HCT116 (cell line): ENCODE results near the gene DPP10. TPM values are rescaled to one million over a fixed set of nuclear protein-coding genes. Genes with fewer than 3 reads are reported as not detected.

Experiments
- ATAC-seq: fragments of 200-7000 bp; cut with Tn5 transposase; 2 replicates; pipeline ENCODE4 v1.9.1; 2020; ENCODE audit warnings: mild to moderate bottlenecking, moderate library complexity
- BruUV-seq: library from RNA; stranded (reverse); fragments of 400-500 nt; replicated peaks from 2 replicates; lab custom pipeline; 2021; lab: Mats Ljungman, UMichigan
- CTCF ChIA-PET: fragments of 300-600 bp; sonication (Branson Sonifier 250); formaldehyde crosslinking; loops from one replicate; lab custom pipeline; 2021; ENCODE audit warnings: antibody characterized with exemption; lab: Charles Lee
- POLR2A ChIA-PET: fragments of 300-600, 350-600 bp; sonication (Branson Sonifier 250); formaldehyde crosslinking; loops from one replicate; lab custom pipeline; 2021; ENCODE audit warnings: antibody characterized with exemption; lab: Charles Lee
- RAD21 ChIA-PET, 2 experiments: fragments of 300-600 bp; sonication (Branson Sonifier 250); formaldehyde crosslinking; loops; one replicate each; lab custom pipeline; 2023; ENCODE audit warnings: low total read pairs in 2 of 2; ENCODE audit not compliant: uncharacterized antibody in 2 of 2, unreplicated experiment in 2 of 2, low non-redundant PET in 1 of 2; lab: Charles Lee
- DNase-seq: peaks from one replicate; pipeline ENCODE4 v3.0.0-alpha.2; 2010; ENCODE audit warnings: low read depth, low spot score
- H2AFZ ChIP-seq: fragments of 200-600 bp; shearing (Covaris generic), sonication (generic); 2 replicates; pipeline ENCODE4 v1.6.1; 2017; ENCODE audit warnings: low read depth, mixed run types, mixed read lengths, antibody characterized with exemption, low read length; ENCODE audit not compliant: poor library complexity, severe bottlenecking
- H3K27ac ChIP-seq: 2 replicates; pipeline ENCODE4 v1.5.1; 2012; ENCODE audit warnings: low read depth, low read length
- H3K27me3 ChIP-seq: fragments of 200-600 bp; sonication (generic); 2 replicates; pipeline ENCODE4 v1.6.1; 2016; ENCODE audit warnings: mixed run types, low read length, mixed read lengths; ENCODE audit not compliant: insufficient read depth
- H3K36me3 ChIP-seq, 2 experiments: fragments of 200-500 bp in 1 of 2; fragments of 200-600 bp in 1 of 2; sonication (Bioruptor generic) in 1 of 2; sonication (generic) in 1 of 2; 2 replicates each; pipeline versions ENCODE4 v1.5.1 to v1.6.1; 2014 to 2016; ENCODE audit warnings: low read length in 2 of 2, inconsistent platforms in 1 of 2, mixed read lengths in 1 of 2, mixed run types in 1 of 2; ENCODE audit not compliant: insufficient read depth in 2 of 2, control insufficient read depth in 1 of 2
- H3K4me1 ChIP-seq, 2 experiments: fragments of 200-600 bp in 1 of 2; sonication (generic) in 1 of 2; 2 replicates each; pipeline versions ENCODE4 v1.5.1 to v1.6.1; 2012 to 2017; ENCODE audit warnings: low read length in 2 of 2, inconsistent platforms in 1 of 2, mild to moderate bottlenecking in 1 of 2, mixed read lengths in 1 of 2, mixed run types in 1 of 2, moderate library complexity in 1 of 2; ENCODE audit not compliant: insufficient read depth in 2 of 2, control insufficient read depth in 1 of 2
- H3K4me2 ChIP-seq: fragments of 200-600 bp; sonication (generic); 2 replicates; pipeline ENCODE4 v1.6.1; 2017; ENCODE audit warnings: mixed run types, low read length, mixed read lengths
- H3K4me3 ChIP-seq, 2 experiments: fragments of 200-600 bp in 1 of 2; sonication (generic) in 1 of 2; replicated peaks in 1 of 2; 2 replicates each; pipeline ENCODE4 v1.5.1; 2011 to 2016; ENCODE audit warnings: low read length in 2 of 2, control low read depth in 1 of 2, low read depth in 1 of 2, mild to moderate bottlenecking in 1 of 2, mixed read lengths in 1 of 2, mixed run types in 1 of 2
- H3K79me2 ChIP-seq: fragments of 200-600 bp; sonication (generic); 2 replicates; pipeline ENCODE4 v1.6.1; 2017; ENCODE audit warnings: mild to moderate bottlenecking, mixed run types, low read length, moderate library complexity, mixed read lengths; ENCODE audit not compliant: insufficient read depth
- H3K9ac ChIP-seq: fragments of 200-600 bp; sonication (generic); 2 replicates; pipeline ENCODE4 v1.6.1; 2016; ENCODE audit warnings: low read length, mixed read lengths
- H3K9me2 ChIP-seq: fragments of 200-600 bp; sonication (generic), shearing (Covaris generic); 2 replicates; pipeline ENCODE4 v1.6.1; 2017; ENCODE audit warnings: mixed run types, mild to moderate bottlenecking, moderate library complexity; ENCODE audit not compliant: insufficient read depth
- H3K9me3 ChIP-seq, 2 experiments: fragments of 200-500 bp in 1 of 2; fragments of 200-600 bp in 1 of 2; sonication (Bioruptor generic) in 1 of 2; sonication (generic) in 1 of 2; 2 replicates each; pipeline ENCODE4 v1.6.1; 2014 to 2017; ENCODE audit warnings: low read length in 2 of 2, mixed read lengths in 2 of 2, inconsistent platforms in 1 of 2, low read depth in 1 of 2, mild to moderate bottlenecking in 1 of 2, mixed run types in 1 of 2, moderate library complexity in 1 of 2; ENCODE audit not compliant: control insufficient read depth in 1 of 2, insufficient read depth in 1 of 2
- H4K20me1 ChIP-seq: fragments of 200-600 bp; sonication (generic), shearing (Covaris generic); 2 replicates; pipeline ENCODE4 v1.6.1; 2017; ENCODE audit warnings: mixed run types, mild to moderate bottlenecking, moderate library complexity; ENCODE audit not compliant: insufficient read depth
- CBX3 ChIP-seq: IDR thresholded peaks from 2 replicates; pipeline ENCODE4 v1.6.1; 2012; ENCODE audit warnings: low read depth
- EGR1 ChIP-seq: IDR thresholded peaks from 2 replicates; pipeline ENCODE4 v1.6.1; 2012; ENCODE audit warnings: low read depth
- EZH2 ChIP-seq: fragments of 200-600 bp; sonication (generic); IDR thresholded peaks from 2 replicates; pipeline ENCODE4 v1.6.1; 2017; ENCODE audit warnings: antibody characterized with exemption, mixed run types
- FOSL1 ChIP-seq: IDR thresholded peaks from 2 replicates; pipeline ENCODE4 v1.6.1; 2012; ENCODE audit warnings: low read depth
- JUND ChIP-seq: IDR thresholded peaks from 2 replicates; pipeline ENCODE4 v1.6.1; 2012
- POLR2A ChIP-seq: IDR thresholded peaks from 2 replicates; pipeline ENCODE4 v1.7.0; 2011; ENCODE audit warnings: borderline replicate concordance; ENCODE audit not compliant: insufficient read depth, insufficient read length; ENCODE audit errors: extremely low read depth
- POLR2AphosphoS5 ChIP-seq: IDR thresholded peaks from 2 replicates; pipeline ENCODE4 v1.6.1; 2011; ENCODE audit warnings: mild to moderate bottlenecking, low read depth, low read length, moderate library complexity
- RAD21 ChIP-seq: IDR thresholded peaks from 2 replicates; pipeline ENCODE4 v1.6.1; 2012; ENCODE audit warnings: low read depth, mild to moderate bottlenecking
- SP1 ChIP-seq: IDR thresholded peaks from 2 replicates; pipeline ENCODE4 v1.6.1; 2012; ENCODE audit warnings: low read depth
- SRF ChIP-seq: IDR thresholded peaks from 2 replicates; pipeline ENCODE4 v1.6.1; 2012; ENCODE audit warnings: low read depth
- ZFX ChIP-seq: fragments of 450-650 bp; IDR thresholded peaks from 2 replicates; pipeline ENCODE4 v1.6.1; 2017
- ZNF274 ChIP-seq: fragments of 200-500 bp; sonication (Bioruptor generic); IDR thresholded peaks from 2 replicates; pipeline ENCODE4 v1.6.1; 2014; ENCODE audit warnings: mild to moderate bottlenecking, low read depth, low read length, inconsistent platforms
- intact Hi-C: fragments of 100-400 bp; cut with micrococcal nuclease; formaldehyde crosslinking; loops from 2 replicates; pipeline ENCODE4 v1.10.0; 2022
- total RNA-seq: library from RNA; stranded (reverse); gene quantifications from one replicate; pipeline ENCODE4 v1.2.1, GENCODE V29; 2021; ENCODE audit not compliant: unreplicated experiment
- TF ChIP-seq, protein P1 (sequence below): IDR thresholded peaks from 2 replicates; pipeline ENCODE4 v1.6.1; 2011; ENCODE audit warnings: mild to moderate bottlenecking, low read length, moderate library complexity; ENCODE audit not compliant: insufficient replicate concordance; ENCODE audit errors: extremely low read depth
- TF ChIP-seq, protein P2 (sequence below): IDR thresholded peaks from 2 replicates; pipeline ENCODE4 v1.6.1; 2012
- TF ChIP-seq, protein P3 (sequence below): IDR thresholded peaks from 2 replicates; pipeline ENCODE4 v1.6.1; 2012

The DPP10 gene
- total RNA-seq, 1 experiment from 2014 or later = not detected

DNA sequence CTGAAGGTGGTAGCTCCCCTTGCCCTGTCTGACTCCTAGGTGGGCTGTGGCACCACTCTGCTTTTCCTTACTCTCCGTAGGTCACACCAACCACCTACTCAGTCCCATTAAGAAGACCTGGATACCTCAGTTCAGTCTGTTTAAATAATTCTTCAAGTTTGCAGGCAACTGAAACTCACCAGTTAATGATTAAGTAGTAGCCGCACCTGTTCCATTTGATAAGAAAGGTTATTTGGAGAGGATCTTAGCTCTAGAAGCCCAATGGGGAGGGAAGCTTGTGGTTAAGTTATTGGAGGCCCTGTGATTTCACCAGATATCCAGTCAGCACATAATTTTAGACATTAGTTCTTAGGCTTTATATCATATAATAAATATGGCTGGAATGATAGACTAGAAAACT lies 1193.0 kb downstream of the DPP10 start:
- peaks cover 0 to 27% of the 10 kb centered on the region in 2 experiments; a peak in 2 of 4 replicates for H3K9me3 ChIP-seq
- TF ChIP-seq EZH2 = no peak
- no peak for TF ChIP-seq SRF
- no peak for TF ChIP-seq SP1
- TF ChIP-seq CBX3 = no peak
- no peak for TF ChIP-seq POLR2A
- TF ChIP-seq EGR1 = no peak
- TF ChIP-seq, protein P1, sequence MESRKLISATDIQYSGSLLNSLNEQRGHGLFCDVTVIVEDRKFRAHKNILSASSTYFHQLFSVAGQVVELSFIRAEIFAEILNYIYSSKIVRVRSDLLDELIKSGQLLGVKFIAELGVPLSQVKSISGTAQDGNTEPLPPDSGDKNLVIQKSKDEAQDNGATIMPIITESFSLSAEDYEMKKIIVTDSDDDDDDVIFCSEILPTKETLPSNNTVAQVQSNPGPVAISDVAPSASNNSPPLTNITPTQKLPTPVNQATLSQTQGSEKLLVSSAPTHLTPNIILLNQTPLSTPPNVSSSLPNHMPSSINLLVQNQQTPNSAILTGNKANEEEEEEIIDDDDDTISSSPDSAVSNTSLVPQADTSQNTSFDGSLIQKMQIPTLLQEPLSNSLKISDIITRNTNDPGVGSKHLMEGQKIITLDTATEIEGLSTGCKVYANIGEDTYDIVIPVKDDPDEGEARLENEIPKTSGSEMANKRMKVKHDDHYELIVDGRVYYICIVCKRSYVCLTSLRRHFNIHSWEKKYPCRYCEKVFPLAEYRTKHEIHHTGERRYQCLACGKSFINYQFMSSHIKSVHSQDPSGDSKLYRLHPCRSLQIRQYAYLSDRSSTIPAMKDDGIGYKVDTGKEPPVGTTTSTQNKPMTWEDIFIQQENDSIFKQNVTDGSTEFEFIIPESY = no peak
- TF ChIP-seq RAD21 = no peak
- TF ChIP-seq FOSL1 = no peak
- TF ChIP-seq POLR2AphosphoS5 = no peak
- TF ChIP-seq, protein P2, sequence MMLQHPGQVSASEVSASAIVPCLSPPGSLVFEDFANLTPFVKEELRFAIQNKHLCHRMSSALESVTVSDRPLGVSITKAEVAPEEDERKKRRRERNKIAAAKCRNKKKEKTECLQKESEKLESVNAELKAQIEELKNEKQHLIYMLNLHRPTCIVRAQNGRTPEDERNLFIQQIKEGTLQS = no peak
- TF ChIP-seq, protein P3, sequence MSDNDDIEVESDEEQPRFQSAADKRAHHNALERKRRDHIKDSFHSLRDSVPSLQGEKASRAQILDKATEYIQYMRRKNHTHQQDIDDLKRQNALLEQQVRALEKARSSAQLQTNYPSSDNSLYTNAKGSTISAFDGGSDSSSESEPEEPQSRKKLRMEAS = no peak
- no peak for TF ChIP-seq JUND
- TF ChIP-seq ZFX = no peak
- no peak for TF ChIP-seq ZNF274
- no peaks in the 10 kb centered on the region for H4K20me1 ChIP-seq
- H3K9me2 ChIP-seq = no peaks in the 10 kb centered on the region
- no peak overlapping the region for H3K4me2 ChIP-seq
- H3K79me2 ChIP-seq = no peaks in the 10 kb centered on the region
- H3K27ac ChIP-seq = no peak overlapping the region
- no peak overlapping the region for H2AFZ ChIP-seq
- no peak overlapping the region for H3K4me3 ChIP-seq
- H3K27me3 ChIP-seq = no peaks in the 10 kb centered on the region
- intact Hi-C loops = no loop called here
- DNase-seq (no peak), ATAC-seq (no peak)
- ChIA-PET RAD21 (no interaction called here), CTCF (no interaction called here), POLR2A (no interaction called here)
- no peak overlapping the region for H3K9ac ChIP-seq
- BruUV-seq = no TSS peak
- no peaks in the 10 kb centered on the region for H3K4me1 ChIP-seq
- H3K36me3 ChIP-seq = no peaks in the 10 kb centered on the region
